WTC11 (cell line): Measurements from ENCODE around the gene MAP3K3. TPM values are rescaled to one million over a fixed set of nuclear protein-coding genes. Genes with fewer than 3 reads are reported as not detected.

Experiments used
- ATAC-seq: fragments of 200-7000 bp; cut with Tn5 transposase; 2 replicates; pipeline ENCODE4 v1.10.0; 2021; ENCODE audit warnings: mild to moderate bottlenecking, moderate library complexity
- CTCF ChIA-PET: fragments of 300-600 bp; sonication (Branson Sonifier 250); formaldehyde crosslinking; loops from one replicate; lab custom pipeline; 2021; ENCODE audit warnings: antibody characterized with exemption; lab: Charles Lee
- POLR2A ChIA-PET: fragments of 350-600 bp; sonication (Branson Sonifier 250); formaldehyde crosslinking; loops from one replicate; lab custom pipeline; 2021; ENCODE audit warnings: antibody characterized with exemption; lab: Charles Lee
- DNase-seq: peaks from one replicate; pipeline ENCODE4 v3.0.0; 2021; ENCODE audit warnings: low spot score
- H3K27ac Mint-ChIP-seq: 2 replicates; pipeline ENCODE4 v1.8.0; 2021; ENCODE audit warnings: mixed read lengths
- H3K27me3 Mint-ChIP-seq: 2 replicates; pipeline ENCODE4 v1.8.0; 2021; ENCODE audit warnings: low read depth, mild to moderate bottlenecking, moderate library complexity, mixed read lengths
- H3K36me3 Mint-ChIP-seq: 2 replicates; pipeline ENCODE4 v1.8.0; 2021; ENCODE audit warnings: mixed read lengths
- H3K4me1 Mint-ChIP-seq: 2 replicates; pipeline ENCODE4 v1.8.0; 2022; ENCODE audit warnings: mixed read lengths
- H3K4me3 Mint-ChIP-seq: 2 replicates; pipeline ENCODE4 v1.8.0; 2021; ENCODE audit warnings: mild to moderate bottlenecking, moderate library complexity, mixed read lengths
- H3K9me3 Mint-ChIP-seq: 2 replicates; pipeline ENCODE4 v1.8.0; 2021; ENCODE audit warnings: mixed read lengths
- AR ChIP-seq: fragments of 250-450 bp; sonication (Bioruptor Pico); IDR thresholded peaks from 2 replicates; pipeline ENCODE4 v1.9.0; 2021; ENCODE audit warnings: mild to moderate bottlenecking
- CBFB ChIP-seq: sonication (generic); formaldehyde crosslinking; IDR thresholded peaks from 2 replicates; pipeline ENCODE4 v1.8.1; 2022; ENCODE audit warnings: mild to moderate bottlenecking, low read depth, missing genetic modification reagents
- ETV6 ChIP-seq: sonication (generic); formaldehyde crosslinking; IDR thresholded peaks from 2 replicates; pipeline ENCODE4 v1.8.1; 2022; ENCODE audit warnings: mild to moderate bottlenecking, missing genetic modification reagents
- IRF2 ChIP-seq: sonication (generic); formaldehyde crosslinking; IDR thresholded peaks from 2 replicates; pipeline ENCODE4 v1.8.0; 2022; ENCODE audit warnings: low read depth, missing genetic modification reagents, borderline replicate concordance
- JUN ChIP-seq: sonication (generic); formaldehyde crosslinking; IDR thresholded peaks from 2 replicates; pipeline ENCODE4 v1.8.0; 2023; ENCODE audit warnings: mild to moderate bottlenecking, missing genetic modification reagents
- SMAD3 ChIP-seq: sonication (generic); formaldehyde crosslinking; IDR thresholded peaks from 2 replicates; pipeline ENCODE4 v1.8.0; 2022; ENCODE audit warnings: missing genetic modification reagents, mild to moderate bottlenecking, borderline replicate concordance
- SOX15 ChIP-seq: fragments of 250-450 bp; sonication (Bioruptor Pico); IDR thresholded peaks from 2 replicates; pipeline ENCODE4 v1.9.0; 2021; ENCODE audit warnings: mild to moderate bottlenecking
- SP1 ChIP-seq: sonication (generic); formaldehyde crosslinking; conservative IDR thresholded peaks from 2 replicates; pipeline ENCODE4 v1.8.1; 2022; ENCODE audit warnings: missing genetic modification reagents
- ZNF121 ChIP-seq: sonication (generic); formaldehyde crosslinking; IDR thresholded peaks from 2 replicates; pipeline ENCODE4 v1.8.0; 2023; ENCODE audit warnings: missing genetic modification reagents
- ZNF317 ChIP-seq: sonication (generic); formaldehyde crosslinking; IDR thresholded peaks from 2 replicates; pipeline ENCODE4 v1.8.1; 2023; ENCODE audit warnings: low read depth, mild to moderate bottlenecking, moderate library complexity, missing genetic modification reagents, borderline replicate concordance
- total RNA-seq: library from RNA; stranded (reverse); gene quantifications from 3 replicates; pipeline ENCODE4 v1.2.3, GENCODE V29; 2021
- TF ChIP-seq, protein P1 (sequence below): sonication (generic); formaldehyde crosslinking; IDR thresholded peaks from 2 replicates; pipeline ENCODE4 v1.8.1; 2023; ENCODE audit warnings: mild to moderate bottlenecking, moderate library complexity, missing genetic modification reagents
- TF ChIP-seq, protein P2 (sequence below): sonication (generic); formaldehyde crosslinking; IDR thresholded peaks from 2 replicates; pipeline ENCODE4 v1.8.0; 2023; ENCODE audit warnings: missing genetic modification reagents, mild to moderate bottlenecking, borderline replicate concordance
- TF ChIP-seq, protein P3 (sequence below): sonication (generic); formaldehyde crosslinking; conservative IDR thresholded peaks from 2 replicates; pipeline ENCODE4 v1.8.1; 2023; ENCODE audit warnings: mild to moderate bottlenecking, low read depth, missing genetic modification reagents, moderate library complexity

MAP3K3 gene
- total RNA-seq, 1 experiment from 2014 or later = 25.7 TPM

DNA sequence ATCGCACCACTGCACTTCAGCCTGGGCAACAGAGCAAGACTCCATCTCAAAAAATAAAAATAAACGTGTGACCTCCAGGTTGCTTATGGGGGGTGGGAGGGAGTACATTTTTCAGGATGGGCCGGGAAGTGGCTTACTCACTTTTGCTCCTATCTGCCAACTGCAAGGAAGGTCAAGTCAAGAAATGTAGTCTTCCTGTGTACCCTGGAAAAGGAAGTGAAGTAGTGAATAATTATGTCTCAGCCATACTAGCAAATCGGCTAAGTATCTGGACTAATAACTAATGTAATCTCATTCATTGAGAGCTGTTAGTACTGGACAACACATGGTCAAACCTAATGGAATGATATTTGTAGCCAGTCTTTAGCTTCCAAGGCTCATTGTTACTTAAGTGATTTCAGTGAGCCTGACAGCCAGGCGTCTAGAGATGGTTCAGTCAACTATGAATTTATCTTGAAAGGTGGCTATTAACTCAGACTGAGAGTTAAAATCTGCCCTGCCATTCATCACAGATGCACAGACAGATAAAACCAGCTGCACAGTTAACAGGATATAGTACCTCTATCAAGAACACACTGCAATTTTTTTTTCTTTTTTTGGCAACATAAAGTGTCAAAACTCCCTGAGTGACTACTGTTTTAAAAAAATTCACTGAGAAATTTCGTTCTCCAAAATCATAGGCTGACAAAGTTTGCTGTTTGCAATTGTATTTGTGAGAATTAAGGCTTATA is 25.2 kb upstream of the MAP3K3 start (continued):
- TF ChIP-seq ETV6 (CRISPR knock-in tag) (no peak), AR (no peak), CBFB (CRISPR knock-in tag) (no peak), SMAD3 (CRISPR knock-in tag) (no peak), ZNF121 (no peak), SP1 (no peak), JUN (no peak)
- TF ChIP-seq, protein P1, sequence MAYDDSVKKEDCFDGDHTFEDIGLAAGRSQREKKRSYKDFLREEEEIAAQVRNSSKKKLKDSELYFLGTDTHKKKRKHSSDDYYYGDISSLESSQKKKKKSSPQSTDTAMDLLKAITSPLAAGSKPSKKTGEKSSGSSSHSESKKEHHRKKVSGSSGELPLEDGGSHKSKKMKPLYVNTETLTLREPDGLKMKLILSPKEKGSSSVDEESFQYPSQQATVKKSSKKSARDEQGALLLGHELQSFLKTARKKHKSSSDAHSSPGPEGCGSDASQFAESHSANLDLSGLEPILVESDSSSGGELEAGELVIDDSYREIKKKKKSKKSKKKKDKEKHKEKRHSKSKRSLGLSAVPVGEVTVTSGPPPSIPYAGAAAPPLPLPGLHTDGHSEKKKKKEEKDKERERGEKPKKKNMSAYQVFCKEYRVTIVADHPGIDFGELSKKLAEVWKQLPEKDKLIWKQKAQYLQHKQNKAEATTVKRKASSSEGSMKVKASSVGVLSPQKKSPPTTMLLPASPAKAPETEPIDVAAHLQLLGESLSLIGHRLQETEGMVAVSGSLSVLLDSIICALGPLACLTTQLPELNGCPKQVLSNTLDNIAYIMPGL = no peak

- no peak for DNase-seq
- ChIA-PET POLR2A (no interaction called here), CTCF (interaction anchor here (0.6 kb wide), 1 partner anchor 13 kb away, joined by 4 read pairs; no protein-coding TSS in a partner anchor)
- Mint-ChIP-seq H3K27me3 (no peaks in the 10 kb centered on the region), H3K9me3 (no peaks in the 10 kb centered on the region), H3K27ac (no peak overlapping the region), H3K4me3 (no peak overlapping the region), H3K36me3 (0 out of 2 replicates have a peak, but pooled peaks cover 3% of the 10 kb centered on the region), H3K4me1 (peaks cover 9% of the 10 kb centered on the region)
- TF ChIP-seq, protein P2, sequence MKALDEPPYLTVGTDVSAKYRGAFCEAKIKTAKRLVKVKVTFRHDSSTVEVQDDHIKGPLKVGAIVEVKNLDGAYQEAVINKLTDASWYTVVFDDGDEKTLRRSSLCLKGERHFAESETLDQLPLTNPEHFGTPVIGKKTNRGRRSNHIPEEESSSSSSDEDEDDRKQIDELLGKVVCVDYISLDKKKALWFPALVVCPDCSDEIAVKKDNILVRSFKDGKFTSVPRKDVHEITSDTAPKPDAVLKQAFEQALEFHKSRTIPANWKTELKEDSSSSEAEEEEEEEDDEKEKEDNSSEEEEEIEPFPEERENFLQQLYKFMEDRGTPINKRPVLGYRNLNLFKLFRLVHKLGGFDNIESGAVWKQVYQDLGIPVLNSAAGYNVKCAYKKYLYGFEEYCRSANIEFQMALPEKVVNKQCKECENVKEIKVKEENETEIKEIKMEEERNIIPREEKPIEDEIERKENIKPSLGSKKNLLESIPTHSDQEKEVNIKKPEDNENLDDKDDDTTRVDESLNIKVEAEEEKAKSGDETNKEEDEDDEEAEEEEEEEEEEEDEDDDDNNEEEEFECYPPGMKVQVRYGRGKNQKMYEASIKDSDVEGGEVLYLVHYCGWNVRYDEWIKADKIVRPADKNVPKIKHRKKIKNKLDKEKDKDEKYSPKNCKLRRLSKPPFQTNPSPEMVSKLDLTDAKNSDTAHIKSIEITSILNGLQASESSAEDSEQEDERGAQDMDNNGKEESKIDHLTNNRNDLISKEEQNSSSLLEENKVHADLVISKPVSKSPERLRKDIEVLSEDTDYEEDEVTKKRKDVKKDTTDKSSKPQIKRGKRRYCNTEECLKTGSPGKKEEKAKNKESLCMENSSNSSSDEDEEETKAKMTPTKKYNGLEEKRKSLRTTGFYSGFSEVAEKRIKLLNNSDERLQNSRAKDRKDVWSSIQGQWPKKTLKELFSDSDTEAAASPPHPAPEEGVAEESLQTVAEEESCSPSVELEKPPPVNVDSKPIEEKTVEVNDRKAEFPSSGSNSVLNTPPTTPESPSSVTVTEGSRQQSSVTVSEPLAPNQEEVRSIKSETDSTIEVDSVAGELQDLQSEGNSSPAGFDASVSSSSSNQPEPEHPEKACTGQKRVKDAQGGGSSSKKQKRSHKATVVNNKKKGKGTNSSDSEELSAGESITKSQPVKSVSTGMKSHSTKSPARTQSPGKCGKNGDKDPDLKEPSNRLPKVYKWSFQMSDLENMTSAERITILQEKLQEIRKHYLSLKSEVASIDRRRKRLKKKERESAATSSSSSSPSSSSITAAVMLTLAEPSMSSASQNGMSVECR (CRISPR knock-in tag) = no peak
- TF ChIP-seq SOX15 (CRISPR knock-in tag) = no peak
- no peak for TF ChIP-seq AR
- TF ChIP-seq IRF2 (CRISPR knock-in tag) = no peak
- TF ChIP-seq, protein P3, sequence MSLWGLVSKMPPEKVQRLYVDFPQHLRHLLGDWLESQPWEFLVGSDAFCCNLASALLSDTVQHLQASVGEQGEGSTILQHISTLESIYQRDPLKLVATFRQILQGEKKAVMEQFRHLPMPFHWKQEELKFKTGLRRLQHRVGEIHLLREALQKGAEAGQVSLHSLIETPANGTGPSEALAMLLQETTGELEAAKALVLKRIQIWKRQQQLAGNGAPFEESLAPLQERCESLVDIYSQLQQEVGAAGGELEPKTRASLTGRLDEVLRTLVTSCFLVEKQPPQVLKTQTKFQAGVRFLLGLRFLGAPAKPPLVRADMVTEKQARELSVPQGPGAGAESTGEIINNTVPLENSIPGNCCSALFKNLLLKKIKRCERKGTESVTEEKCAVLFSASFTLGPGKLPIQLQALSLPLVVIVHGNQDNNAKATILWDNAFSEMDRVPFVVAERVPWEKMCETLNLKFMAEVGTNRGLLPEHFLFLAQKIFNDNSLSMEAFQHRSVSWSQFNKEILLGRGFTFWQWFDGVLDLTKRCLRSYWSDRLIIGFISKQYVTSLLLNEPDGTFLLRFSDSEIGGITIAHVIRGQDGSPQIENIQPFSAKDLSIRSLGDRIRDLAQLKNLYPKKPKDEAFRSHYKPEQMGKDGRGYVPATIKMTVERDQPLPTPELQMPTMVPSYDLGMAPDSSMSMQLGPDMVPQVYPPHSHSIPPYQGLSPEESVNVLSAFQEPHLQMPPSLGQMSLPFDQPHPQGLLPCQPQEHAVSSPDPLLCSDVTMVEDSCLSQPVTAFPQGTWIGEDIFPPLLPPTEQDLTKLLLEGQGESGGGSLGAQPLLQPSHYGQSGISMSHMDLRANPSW (CRISPR knock-in tag) = no peak
- TF ChIP-seq ZNF317 = no peak
- TF ChIP-seq SP1 = no peak
- ATAC-seq = no peak
Observed at GRCh38 chr17:63598281-63598680, 23.9 kb upstream of the MAP3K3 start.
